HG03025 (cell line): ENCODE results near the gene TNFRSF12A.

ENCODE experiments used
- ATAC-seq: cut with Tn5 transposase; IDR thresholded peaks from one replicate; pipeline ENCODE4 v1.9.1; 2021; ENCODE audit warnings: mild to moderate bottlenecking, moderate library complexity; ENCODE audit not compliant: unreplicated experiment, low FRiP score

The TNFRSF12A gene

GRCh38 chr16:3009568-3010390 is 10.4 kb upstream of the TNFRSF12A start:
- no peak for ATAC-seq

GRCh38 chr16:3010510-3010909 is 9.7 kb upstream of the TNFRSF12A start:
- no peak for ATAC-seq

- ATAC-seq, result no peak
These were observed 7.9 kb upstream of the TNFRSF12A start for GRCh38 chr16:3012246-3012645.

- ATAC-seq, result no peak
These were observed 7.2 kb upstream of the TNFRSF12A start, which contains the start of gene CLDN9 for GRCh38 chr16:3012828-3013420. CLDN9 (plus strand) TSS chr16:3012923; CDS start chr16:3013363, 440 bp downstream.

GRCh38 chr16:3013491-3013951 is 6.6 kb upstream of the TNFRSF12A start:
- ATAC-seq, result no peak

- no peak for ATAC-seq
These were observed 6.0 kb upstream of the TNFRSF12A start for GRCh38 chr16:3013998-3014690.

GRCh38 chr16:3014971-3015370 is 5.2 kb upstream of the TNFRSF12A start:
- ATAC-seq, result no peak

- no peak for ATAC-seq
These were observed 4.2 kb upstream of the TNFRSF12A start for GRCh38 chr16:3015865-3016521.

GRCh38 chr16:3017344-3017743 is 2.8 kb upstream of the TNFRSF12A start:
- no peak for ATAC-seq

- ATAC-seq, result no peak
These were observed 2.2 kb upstream of the TNFRSF12A start, which contains the start of gene CLDN6 for GRCh38 chr16:3017794-3018506. CLDN6 (minus strand) TSS chr16:3018183; CDS start chr16:3016021, 2,162 bp downstream.

- no peak for ATAC-seq
These were observed 448 bp upstream of the TNFRSF12A start for GRCh38 chr16:3019594-3020246.

- no peak for ATAC-seq
These were observed 658 bp downstream of the TNFRSF12A start for GRCh38 chr16:3020604-3021448.

GRCh38 chr16:3021449-3022207 is 1.5 kb downstream of the TNFRSF12A start:
- no peak for ATAC-seq

GRCh38 chr16:3022208-3022683 is 2.1 kb downstream of the TNFRSF12A start:
- no peak for ATAC-seq

- no peak for ATAC-seq
These were observed 2.7 kb downstream of the TNFRSF12A start for GRCh38 chr16:3022684-3023414.

- ATAC-seq, result no peak
These were observed 3.2 kb downstream of the TNFRSF12A start for GRCh38 chr16:3023415-3023668.
